EH (cell line): ENCODE data around the gene SSC4D.
"Not testable (repeated sequence)": the region's sequence is repeated elsewhere in the genome, so short reads cannot be mapped to it uniquely, and the experiment has no call there.

Experiments
- DNase-seq: peaks from one replicate; pipeline ENCODE4 v3.0.0-alpha.2; 2015; ENCODE audit warnings: low read depth

The SSC4D gene

GRCh38 chr7:76383089-76383944, 26.2 kb downstream of the SSC4D start:
- peak; percentile 47 for DNase-seq

GRCh38 chr7:76381814-76382213, 27.7 kb downstream of the SSC4D start:
- DNase-seq = no peak

GRCh38 chr7:76380623-76380966, 28.9 kb downstream of the SSC4D start:
- DNase-seq = peak; percentile 50

- DNase-seq = peak; percentile 75
These were observed 32.1 kb downstream of the SSC4D start for GRCh38 chr7:76377186-76377918.

- DNase-seq = no peak
These were observed 34.2 kb downstream of the SSC4D start for GRCh38 chr7:76375251-76375650.

- peak; percentile 68 for DNase-seq
These were observed 36.3 kb downstream of the SSC4D start for GRCh38 chr7:76372984-76373833.

GRCh38 chr7:76371396-76371795, 38.1 kb downstream of the SSC4D start:
- no peak for DNase-seq

GRCh38 chr7:76369018-76369417, 40.5 kb downstream of the SSC4D start:
- no peak for DNase-seq

GRCh38 chr7:76368190-76368589, 41.3 kb downstream of the SSC4D start:
- DNase-seq = no peak

GRCh38 chr7:76364198-76364584, 45.3 kb downstream of the SSC4D start:
- DNase-seq = peak; percentile 81

- not testable (repeated sequence) for DNase-seq
These were observed 45.7 kb downstream of the SSC4D start for GRCh38 chr7:76363754-76364153.

GRCh38 chr7:76359978-76360638, 49.4 kb downstream of the SSC4D start:
- DNase-seq = peak; percentile 22

- DNase-seq = peak; percentile 99
These were observed 50.2 kb downstream of the SSC4D start for GRCh38 chr7:76359111-76359977.

GRCh38 chr7:76358481-76359110, 50.9 kb downstream of the SSC4D start, which contains the start of gene YWHAG:
Gene YWHAG, minus strand, starts transcription at chr7:76358991. Its CDS starts 183 bp downstream, at chr7:76358808.
- DNase-seq = peak; percentile 88

GRCh38 chr7:76358011-76358480, 51.5 kb downstream of the SSC4D start:
- DNase-seq = peak; percentile 39

GRCh38 chr7:76357475-76358010, 52.0 kb downstream of the SSC4D start:
- DNase-seq = no peak

- peak; percentile 46 for DNase-seq
These were observed 52.7 kb downstream of the SSC4D start for GRCh38 chr7:76356823-76357222.

GRCh38 chr7:76356115-76356514, 53.4 kb downstream of the SSC4D start:
- no peak for DNase-seq

GRCh38 chr7:76354981-76355730, 54.3 kb downstream of the SSC4D start:
- DNase-seq = no peak
